ENCODE results near the gene SLC6A7.
"Not testable (repeated sequence)": the region's sequence is repeated elsewhere in the genome, so short reads cannot be mapped to it uniquely, and the experiment has no call there.

The SLC6A7 gene

GRCh38 chr5:150246429-150246828 lies 56.6 kb downstream of the SLC6A7 start:
- no peaks in the 10 kb centered on the region for H3K9me3 ChIP-seq (ENCODE audit: control insufficient read depth, insufficient read depth, low read length)
- H3K4me1 ChIP-seq (ENCODE audit: control insufficient read depth, low read length), result no peaks in the 10 kb centered on the region
- no peaks in the 10 kb centered on the region for H3F3A ChIP-seq (ENCODE audit: control insufficient read depth, insufficient read depth)
- H3K9me2 ChIP-seq (replicated peaks; ENCODE audit: control insufficient read depth, low read length), result no peaks in the 10 kb centered on the region
- H3K79me2 ChIP-seq (ENCODE audit: control insufficient read depth, low read length), result no peaks in the 10 kb centered on the region
- H3K36me3 ChIP-seq (ENCODE audit: control insufficient read depth, low read length), result no peaks in the 10 kb centered on the region
- H3K4me3 ChIP-seq (ENCODE audit: low read length), result no peak overlapping the region
- TF ChIP-seq EZH2phosphoT487 (IDR thresholded peaks at IDR 0.05; ENCODE audit: borderline replicate concordance, low read length) (no peak), CTCF (IDR thresholded peaks at IDR 0.05; ENCODE audit: low read depth, low read length, poor library complexity, severe bottlenecking) (no peak)
- no peak overlapping the region for H3K27ac ChIP-seq (ENCODE audit: low read depth, low read length)
- no peak overlapping the region for H3K4me2 ChIP-seq (ENCODE audit: low read length)
- no peaks in the 10 kb centered on the region for H3K27me3 ChIP-seq (ENCODE audit: control insufficient read depth, low read length)
- H4K20me1 ChIP-seq (ENCODE audit: control insufficient read depth, insufficient read depth, low read depth, low read length), result no peaks in the 10 kb centered on the region

GRCh38 chr5:150246835-150247234 lies 57.0 kb downstream of the SLC6A7 start:
- Histone ChIP-seq H3K79me2 (ENCODE audit: control insufficient read depth, low read length) (no peaks in the 10 kb centered on the region), H3K4me1 (ENCODE audit: control insufficient read depth, low read length) (no peaks in the 10 kb centered on the region), H3K9me3 (ENCODE audit: control insufficient read depth, insufficient read depth, low read length) (no peaks in the 10 kb centered on the region), H3K27me3 (ENCODE audit: control insufficient read depth, low read length) (no peaks in the 10 kb centered on the region), H3K4me2 (ENCODE audit: low read length) (no peak overlapping the region), H3K36me3 (ENCODE audit: control insufficient read depth, low read length) (no peaks in the 10 kb centered on the region), H3K27ac (ENCODE audit: low read depth, low read length) (no peak overlapping the region), H3F3A (ENCODE audit: control insufficient read depth, insufficient read depth) (no peaks in the 10 kb centered on the region), H3K4me3 (ENCODE audit: low read length) (no peak overlapping the region), H3K9me2 (replicated peaks; ENCODE audit: control insufficient read depth, low read length) (no peaks in the 10 kb centered on the region), H4K20me1 (ENCODE audit: control insufficient read depth, insufficient read depth, low read depth, low read length) (no peaks in the 10 kb centered on the region)
- TF ChIP-seq EZH2phosphoT487 (IDR thresholded peaks at IDR 0.05; ENCODE audit: borderline replicate concordance, low read length) (no peak), CTCF (IDR thresholded peaks at IDR 0.05; ENCODE audit: low read depth, low read length, poor library complexity, severe bottlenecking) (no peak)

GRCh38 chr5:150247726-150248125 lies 57.9 kb downstream of the SLC6A7 start:
- Histone ChIP-seq H3K36me3 (ENCODE audit: control insufficient read depth, low read length) (no peaks in the 10 kb centered on the region), H3K4me3 (ENCODE audit: low read length) (no peak overlapping the region), H3K4me1 (ENCODE audit: control insufficient read depth, low read length) (no peaks in the 10 kb centered on the region), H3K9me3 (ENCODE audit: control insufficient read depth, insufficient read depth, low read length) (no peaks in the 10 kb centered on the region), H3K79me2 (ENCODE audit: control insufficient read depth, low read length) (no peaks in the 10 kb centered on the region), H3K27me3 (ENCODE audit: control insufficient read depth, low read length) (no peaks in the 10 kb centered on the region), H3K9me2 (replicated peaks; ENCODE audit: control insufficient read depth, low read length) (no peaks in the 10 kb centered on the region), H4K20me1 (ENCODE audit: control insufficient read depth, insufficient read depth, low read depth, low read length) (no peaks in the 10 kb centered on the region), H3F3A (ENCODE audit: control insufficient read depth, insufficient read depth) (no peaks in the 10 kb centered on the region), H3K27ac (ENCODE audit: low read depth, low read length) (no peak overlapping the region), H3K4me2 (ENCODE audit: low read length) (no peak overlapping the region)
- no peak for TF ChIP-seq CTCF (IDR thresholded peaks at IDR 0.05; ENCODE audit: low read depth, low read length, poor library complexity, severe bottlenecking)
- TF ChIP-seq EZH2phosphoT487 (IDR thresholded peaks at IDR 0.05; ENCODE audit: borderline replicate concordance, low read length), result no peak

GRCh38 chr5:150248493-150248892 lies 58.6 kb downstream of the SLC6A7 start:
- H3K9me3 ChIP-seq (ENCODE audit: control insufficient read depth, insufficient read depth, low read length); H3K79me2 ChIP-seq (ENCODE audit: control insufficient read depth, low read length); H4K20me1 ChIP-seq (ENCODE audit: control insufficient read depth, insufficient read depth, low read depth, low read length); H3K9me2 ChIP-seq (replicated peaks; ENCODE audit: control insufficient read depth, low read length); H3K4me1 ChIP-seq (ENCODE audit: control insufficient read depth, low read length); H3K4me2 ChIP-seq (ENCODE audit: low read length); H3K27me3 ChIP-seq (ENCODE audit: control insufficient read depth, low read length); H3K36me3 ChIP-seq (ENCODE audit: control insufficient read depth, low read length); H3K27ac ChIP-seq (ENCODE audit: low read depth, low read length); H3K4me3 ChIP-seq (ENCODE audit: low read length); H3F3A ChIP-seq (ENCODE audit: control insufficient read depth, insufficient read depth): not testable (repeated sequence)

Measured in DOHH2 (cell line).